NCI-H2227 (cell line): ENCODE data around the gene GMIP.

ENCODE experiments used
- DNase-seq: peaks from one replicate; lab custom pipeline; 2025; ENCODE audit not compliant: unreplicated experiment; lab: John Stamatoyannopoulos, UW

The GMIP gene

GRCh38 chr19:19637186-19637522, 6.3 kb downstream of the GMIP start:
- DNase-seq = no peak

GRCh38 chr19:19636573-19637185, 6.8 kb downstream of the GMIP start:
- DNase-seq = no peak

- DNase-seq = no peak
These were observed 8.1 kb downstream of the GMIP start for GRCh38 chr19:19635313-19635702.

- DNase-seq = no peak
These were observed 8.7 kb downstream of the GMIP start for GRCh38 chr19:19634516-19635312.

GRCh38 chr19:19633711-19634515, 9.5 kb downstream of the GMIP start:
- DNase-seq = no peak

GRCh38 chr19:19632661-19633060, 10.8 kb downstream of the GMIP start:
- DNase-seq = no peak

- DNase-seq = no peak
These were observed 12.1 kb downstream of the GMIP start for GRCh38 chr19:19631346-19631745.

GRCh38 chr19:19630426-19630825, 13.0 kb downstream of the GMIP start:
- DNase-seq = no peak

- no peak for DNase-seq
These were observed 13.4 kb downstream of the GMIP start for GRCh38 chr19:19630062-19630414.

- DNase-seq = peak; percentile 84
These were observed 14.8 kb downstream of the GMIP start for GRCh38 chr19:19628501-19629134.

GRCh38 chr19:19627621-19628500, 15.6 kb downstream of the GMIP start, which contains the start of gene LPAR2:
LPAR2 (minus strand) TSS chr19:19628220; CDS start chr19:19627275, 945 bp downstream.
- peak; percentile 80 for DNase-seq

GRCh38 chr19:19626516-19627472, 16.7 kb downstream of the GMIP start:
- DNase-seq = no peak

GRCh38 chr19:19624032-19624570, 19.4 kb downstream of the GMIP start:
- DNase-seq = no peak

- DNase-seq = no peak
These were observed 20.1 kb downstream of the GMIP start for GRCh38 chr19:19623383-19623782.

- DNase-seq = no peak
These were observed 23.6 kb downstream of the GMIP start for GRCh38 chr19:19619849-19620210.

- DNase-seq = peak; percentile 48
These were observed 24.1 kb downstream of the GMIP start for GRCh38 chr19:19619181-19619848.

GRCh38 chr19:19618219-19619051, 25.0 kb downstream of the GMIP start, which contains the start of gene PBX4:
PBX4 (minus strand) TSS chr19:19618687; CDS start chr19:19618629, 58 bp downstream.
- DNase-seq = peak; percentile 97

- DNase-seq = no peak
These were observed 28.4 kb downstream of the GMIP start for GRCh38 chr19:19615086-19615485.
